GM10266 (cell line): ENCODE data around the gene RAD50.
"Not testable (repeated sequence)": the region's sequence is repeated elsewhere in the genome, so short reads cannot be mapped to it uniquely, and the experiment has no call there.

ENCODE experiments used
- DNase-seq: peaks from one replicate; pipeline ENCODE4 v3.0.0; 2012; ENCODE audit errors: extremely low spot score
- TF ChIP-seq, protein P1 (sequence below): IDR thresholded peaks from 2 replicates; pipeline ENCODE4 v1.5.1; 2012; ENCODE audit warnings: mild to moderate bottlenecking, low read depth; ENCODE audit not compliant: control insufficient read depth, insufficient read depth; ENCODE audit errors: missing control alignments

RAD50 gene

DNA sequence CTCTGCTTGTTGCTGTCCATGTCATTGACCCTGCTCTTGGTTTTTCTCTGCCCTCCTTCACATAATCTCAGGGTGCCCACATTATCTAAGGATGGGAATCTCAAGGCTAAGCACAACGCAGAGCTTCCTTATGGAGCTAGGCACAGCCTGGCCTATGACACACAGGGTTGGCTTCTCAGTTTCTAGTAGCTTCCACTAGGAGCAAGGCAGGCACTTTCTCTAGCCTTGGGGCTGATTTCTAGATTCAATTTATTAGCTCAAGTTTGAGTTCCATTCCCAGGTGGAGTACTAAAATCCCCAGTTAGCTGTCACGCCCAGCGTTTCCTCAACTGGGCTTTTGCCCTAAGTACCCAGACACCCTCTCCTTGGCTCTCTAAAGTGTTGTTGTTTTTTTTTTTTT lies 129.4 kb downstream of the RAD50 start:
- DNase-seq: no peak
- TF ChIP-seq, protein P1, sequence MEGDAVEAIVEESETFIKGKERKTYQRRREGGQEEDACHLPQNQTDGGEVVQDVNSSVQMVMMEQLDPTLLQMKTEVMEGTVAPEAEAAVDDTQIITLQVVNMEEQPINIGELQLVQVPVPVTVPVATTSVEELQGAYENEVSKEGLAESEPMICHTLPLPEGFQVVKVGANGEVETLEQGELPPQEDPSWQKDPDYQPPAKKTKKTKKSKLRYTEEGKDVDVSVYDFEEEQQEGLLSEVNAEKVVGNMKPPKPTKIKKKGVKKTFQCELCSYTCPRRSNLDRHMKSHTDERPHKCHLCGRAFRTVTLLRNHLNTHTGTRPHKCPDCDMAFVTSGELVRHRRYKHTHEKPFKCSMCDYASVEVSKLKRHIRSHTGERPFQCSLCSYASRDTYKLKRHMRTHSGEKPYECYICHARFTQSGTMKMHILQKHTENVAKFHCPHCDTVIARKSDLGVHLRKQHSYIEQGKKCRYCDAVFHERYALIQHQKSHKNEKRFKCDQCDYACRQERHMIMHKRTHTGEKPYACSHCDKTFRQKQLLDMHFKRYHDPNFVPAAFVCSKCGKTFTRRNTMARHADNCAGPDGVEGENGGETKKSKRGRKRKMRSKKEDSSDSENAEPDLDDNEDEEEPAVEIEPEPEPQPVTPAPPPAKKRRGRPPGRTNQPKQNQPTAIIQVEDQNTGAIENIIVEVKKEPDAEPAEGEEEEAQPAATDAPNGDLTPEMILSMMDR: no peak

DNA sequence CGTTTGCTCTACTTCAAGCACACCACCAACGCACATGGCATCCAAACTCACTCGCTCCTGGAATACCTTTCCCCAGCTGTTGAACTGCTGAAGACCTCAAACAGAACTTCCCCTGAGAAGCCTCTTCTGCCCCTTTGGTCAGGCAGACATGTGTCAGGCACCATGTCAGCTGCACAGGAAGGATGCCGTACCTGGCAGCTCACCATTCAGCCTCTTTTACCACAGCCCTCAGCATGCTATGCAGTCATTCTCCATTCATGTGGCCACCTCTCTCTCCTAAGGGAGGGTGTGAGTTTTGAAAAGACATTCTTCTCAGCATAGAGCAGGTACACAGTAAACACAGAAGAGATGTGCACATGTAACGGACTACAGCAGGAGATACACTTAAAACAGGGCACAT lies 131.2 kb downstream of the RAD50 start:
- DNase-seq: no peak
- TF ChIP-seq, protein P1: no peak

DNA sequence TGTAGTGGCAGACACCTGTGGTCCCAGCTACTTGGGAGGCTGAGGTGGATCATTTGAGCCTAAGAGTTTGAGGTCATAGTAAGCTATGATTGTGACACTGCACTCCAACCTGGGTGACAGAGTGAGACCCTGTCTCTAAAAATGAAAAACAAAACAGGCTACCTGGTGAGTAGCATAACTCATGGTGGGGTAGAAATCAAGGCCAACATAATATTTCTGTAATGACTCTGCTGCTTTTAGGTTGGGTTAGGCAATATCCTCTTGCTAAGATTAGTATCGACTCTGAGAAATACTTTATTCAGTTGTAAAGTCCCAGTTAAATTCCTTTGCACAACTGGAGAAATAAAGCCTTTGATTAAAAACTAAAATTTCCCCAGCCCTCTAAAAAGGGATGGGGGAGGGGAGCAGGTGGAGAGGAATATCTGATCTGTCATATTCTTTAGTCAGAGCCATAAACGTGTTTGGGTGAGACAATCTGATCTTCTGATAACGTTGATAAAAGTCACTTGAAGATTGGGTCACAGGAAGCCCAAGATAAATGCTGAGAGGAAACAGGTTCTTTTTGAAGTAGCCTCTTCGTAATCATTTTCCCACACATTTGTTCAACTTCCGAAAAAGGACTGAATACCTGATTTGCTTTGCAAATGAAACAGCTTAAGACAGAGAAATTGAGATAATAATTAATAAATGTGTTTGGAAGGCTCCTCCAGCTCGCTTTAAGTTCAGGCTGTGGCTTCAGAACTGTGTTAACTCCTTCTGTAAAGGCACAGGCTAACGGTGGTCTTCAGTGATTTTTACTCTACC lies 132.0 kb downstream of the RAD50 start:
- TF ChIP-seq, protein P1: no peak
- peak; percentile 22 for DNase-seq

DNA sequence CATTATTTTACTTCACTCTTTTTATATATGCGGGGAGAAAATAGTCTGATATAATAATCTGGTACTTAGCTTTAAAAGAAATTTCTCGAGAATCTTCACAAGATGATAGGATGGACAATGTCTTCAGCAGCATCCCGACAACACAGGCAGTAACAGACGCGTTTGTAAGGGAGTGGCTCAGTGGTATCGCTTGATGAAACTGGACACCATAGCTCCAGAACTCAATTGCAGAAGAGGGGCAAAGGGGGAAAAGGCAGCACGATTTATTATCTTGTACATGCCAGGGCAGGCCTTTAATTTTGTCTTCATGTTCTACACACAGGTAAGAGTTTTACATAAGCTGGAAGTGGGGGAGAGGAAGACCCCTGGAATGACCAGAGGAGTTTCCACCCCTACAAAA lies 132.7 kb downstream of the RAD50 start:
- no peak for DNase-seq

DNA sequence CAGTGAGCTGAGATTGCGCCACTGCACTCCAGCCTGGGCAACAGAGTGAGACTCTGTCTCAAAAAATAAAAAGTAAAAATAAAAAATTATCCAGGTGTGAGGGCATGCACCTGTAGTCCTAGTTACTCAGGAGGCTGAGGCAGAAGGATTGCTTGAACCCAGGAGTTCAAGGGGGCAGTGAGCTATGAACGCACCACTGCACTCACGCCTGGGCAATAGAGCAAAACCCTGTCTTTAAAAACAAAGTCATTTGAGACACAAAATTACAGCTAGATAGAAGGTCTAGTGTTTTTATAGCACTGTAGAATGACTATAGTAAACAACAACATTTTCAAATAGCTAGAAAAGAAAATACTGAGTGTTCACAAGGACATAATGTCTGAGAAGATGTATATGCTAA lies 133.4 kb downstream of the RAD50 start:
- TF ChIP-seq, protein P1: no peak
- no peak for DNase-seq

More for the DNA sequence above, 132.7 kb downstream of the RAD50 start:
- TF ChIP-seq, protein P1: no peak

DNA sequence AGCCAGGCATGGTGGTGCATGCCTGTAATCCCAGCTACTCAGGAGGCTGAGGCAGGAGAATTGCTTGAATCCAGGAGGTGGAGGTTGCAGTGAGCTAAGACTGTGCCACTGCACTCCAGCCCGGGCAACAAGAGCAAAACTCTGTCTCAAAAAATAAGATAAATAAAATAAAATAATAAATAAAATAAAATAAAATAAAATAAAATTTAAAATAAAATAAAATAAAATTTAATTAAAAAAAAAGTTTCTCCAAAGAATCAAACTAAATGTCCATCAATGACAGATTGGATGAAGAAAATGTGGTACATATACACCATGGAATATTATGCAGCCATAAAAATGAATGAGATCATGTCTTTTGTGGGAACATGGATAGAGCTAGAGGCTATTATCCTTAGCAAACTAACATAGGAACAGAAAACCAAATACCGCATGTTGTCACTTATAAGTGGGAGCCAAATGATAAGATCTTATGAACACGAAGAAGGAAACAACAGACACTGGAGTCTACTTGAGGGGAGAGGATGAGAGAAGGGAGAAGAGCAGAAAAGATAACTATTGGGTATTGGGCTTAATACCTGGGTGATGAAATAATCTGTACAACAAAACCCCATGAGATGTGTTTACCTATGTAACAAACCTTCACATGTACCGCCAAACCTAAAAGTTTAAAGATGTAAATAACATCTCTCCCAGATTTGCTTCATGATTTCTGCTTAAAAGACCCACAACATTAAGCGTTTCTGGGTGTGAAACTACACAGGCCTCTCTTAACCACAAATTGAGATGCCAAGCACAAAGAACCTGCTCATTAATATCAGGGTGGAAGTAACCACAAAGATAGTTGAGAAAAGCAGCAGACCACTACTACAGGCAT lies 135.2 kb downstream of the RAD50 start:
- not testable (repeated sequence) for DNase-seq

DNA sequence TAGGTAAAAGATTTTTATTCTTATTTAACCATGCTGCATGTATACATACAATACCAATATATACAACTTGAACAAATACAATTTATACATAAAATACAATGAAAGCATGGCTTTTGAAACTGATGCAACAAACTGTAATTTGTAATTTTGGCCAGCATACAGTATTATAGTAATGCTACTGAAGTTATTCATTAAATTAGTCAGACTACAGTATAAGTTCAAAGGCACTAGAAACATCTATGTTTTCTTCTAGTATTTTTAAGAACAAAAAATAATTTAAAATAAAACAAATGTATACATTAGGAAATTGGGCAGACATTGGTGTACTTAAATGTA lies 135.8 kb downstream of the RAD50 start:
- TF ChIP-seq, protein P1: no peak
- no peak for DNase-seq
